AG09309 (cell line): ENCODE measurements around the gene GABPB2.

Source experiments
- DNase-seq: peaks from one replicate; pipeline ENCODE4 v3.0.0-alpha.2; 2010; ENCODE audit warnings: low read depth
- H3K4me3 ChIP-seq: 2 replicates; pipeline ENCODE4 v1.5.1; 2011; ENCODE audit warnings: mild to moderate bottlenecking, low read depth, low read length, moderate library complexity; ENCODE audit not compliant: control insufficient read depth
- CTCF ChIP-seq: IDR thresholded peaks from 2 replicates; pipeline ENCODE4 v1.5.1; 2011; ENCODE audit warnings: mild to moderate bottlenecking, low read depth, low read length, inconsistent platforms; ENCODE audit not compliant: insufficient read depth, control insufficient read depth; ENCODE audit errors: missing control alignments

The GABPB2 gene

GRCh38 chr1:151049458-151049857 is 21.1 kb upstream of the GABPB2 start:
- TF ChIP-seq CTCF: no peak
- H3K4me3 ChIP-seq: no peak overlapping the region
- no peak for DNase-seq

- no peak overlapping the region for H3K4me3 ChIP-seq
- TF ChIP-seq CTCF: no peak
- no peak for DNase-seq
Observed at GRCh38 chr1:151050051-151050688, 20.4 kb upstream of the GABPB2 start.

GRCh38 chr1:151051356-151052009 is 19.1 kb upstream of the GABPB2 start:
- no peak for DNase-seq
- no peak overlapping the region for H3K4me3 ChIP-seq
- TF ChIP-seq CTCF: no peak

- TF ChIP-seq CTCF: no peak
- no peak overlapping the region for H3K4me3 ChIP-seq
- no peak for DNase-seq
Observed at GRCh38 chr1:151054971-151055547, 15.5 kb upstream of the GABPB2 start.

- H3K4me3 ChIP-seq: no peak overlapping the region
- no peak for DNase-seq
- TF ChIP-seq CTCF: no peak
Observed at GRCh38 chr1:151055581-151055980, 15.0 kb upstream of the GABPB2 start.

- no peak overlapping the region for H3K4me3 ChIP-seq
- TF ChIP-seq CTCF: no peak
- no peak for DNase-seq
Observed at GRCh38 chr1:151056149-151056548, 14.4 kb upstream of the GABPB2 start.
